Ovary (tissue), 9 donors: ENCODE data around the gene SLC20A1. TPM values are rescaled to one million over a fixed set of nuclear protein-coding genes. Genes with fewer than 3 reads are reported as not detected.

Source experiments
- DNase-seq, 5 donors: peaks; one replicate each; pipeline ENCODE4 v3.0.0-alpha.2; 2019 to 2020
- H3K27ac ChIP-seq, 2 donors: fragments of 200-600 bp; one replicate each; pipeline versions ENCODE4 v1.5.1 to v1.8.0; 2019 to 2022
- H3K27me3 ChIP-seq: fragments of 200-600 bp; one replicate; pipeline ENCODE4 v1.8.0; 2022
- H3K36me3 ChIP-seq: fragments of 200-600 bp; sonication (generic); one replicate; pipeline ENCODE4 v1.5.1; 2019
- H3K4me1 ChIP-seq: one replicate; pipeline ENCODE4 v1.8.1; 2013; ENCODE audit warnings: mild to moderate bottlenecking, moderate library complexity; ENCODE audit not compliant: insufficient read depth
- H3K4me3 ChIP-seq: fragments of 200-600 bp; sonication (generic); one replicate; pipeline ENCODE4 v1.5.1; 2017
- H3K9me3 ChIP-seq, 2 donors: fragments of 200-600 bp in 1 of 2; sonication (generic) in 1 of 2; one replicate each; pipeline versions ENCODE4 v1.5.1 to v1.8.1; 2013 to 2019; ENCODE audit warnings: mild to moderate bottlenecking in 1 of 2, moderate library complexity in 1 of 2
- CTCF ChIP-seq, 3 donors: fragments of 450-650 bp in 2 of 3; fragments of 200-600 bp in 1 of 3; IDR thresholded peaks; one replicate each; pipeline versions ENCODE4 v1.5.1 to v1.8.0; 2016 to 2022; ENCODE audit warnings: antibody characterized with exemption in 3 of 3, mild to moderate bottlenecking in 1 of 3
- EP300 ChIP-seq: sonication (generic); formaldehyde crosslinking; IDR thresholded peaks from one replicate; pipeline ENCODE4 v1.6.1; 2017; ENCODE audit warnings: antibody characterized with exemption
- POLR2A ChIP-seq: fragments of 450-650 bp; IDR thresholded peaks from one replicate; pipeline ENCODE4 v1.6.1; 2017; ENCODE audit warnings: antibody characterized with exemption, mild to moderate bottlenecking, moderate library complexity
- WGBS, 3 donors: extraction: QIAGEN DNeasy Blood & Tissue Kit in 1 of 3; methylation state at CpG; one replicate each; pipeline versions ENCODE4 v1.1.5 to v1.1.7; 2013 to 2017; 5-methylcytosine and 5-hydroxymethylcytosine counted together
- intact Hi-C, 4 donors: fragments of 100-400 bp; cut with DNase I; formaldehyde crosslinking; loops; one replicate each; pipeline versions ENCODE4 v1.11.0 to v1.15.1; 2022 to 2023
- polyA plus RNA-seq, 2 donors: library from polyadenylated mRNA; stranded (reverse); fragments of 200-250 nt in 1 of 2; fragments of 350-450 nt in 1 of 2; fragmentation: Illumina TruSeq in 1 of 2; extraction: RNeasy Lipid Tissue Mini Kit (QIAGEN cat#74804) in 1 of 2; gene quantifications; one replicate each; pipeline ENCODE4 v1.2.3, GENCODE V29; 2013 to 2014
- total RNA-seq, 7 donors: library from RNA; depleted of rRNA in 2 of 7; stranded (reverse); fragments of >200 nt in 2 of 7; fragmentation: NEBNext Ultra II Directional in 3 of 7; extraction: Animal tissue kit (Norgen Biotek cat#: 25700) in 3 of 7; gene quantifications; one replicate each; pipeline versions ENCODE4 v1.1.0 to v1.2.4, GENCODE V29; 2016 to 2023
- donor health status: DM: no; HTN: no; CAD: no; lungs with moderate emphysema.
- donor health status: DM: no; HTN: no; CAD: no.
- donor health status: Bipolar disorder and iron deficiency.
- donor health status: DM: yes; HTN: yes; CAD: no.
- donor health status: DM: no; HTN: no; CAD: no.
- donor health status: DM: yes; HTN: yes; CAD: no.

The SLC20A1 gene
- total and polyA plus RNA-seq, 9 donors, result 8.2 to 49.9 (median 19.9) TPM

- no peak overlapping the region for H3K27ac ChIP-seq
- H3K27me3 ChIP-seq, result no peaks in the 10 kb centered on the region
- WGBS, 3 donors, result 86 to 95% (median 94%) methylated on average over 1 of the region's 1 CpG
- no peak for DNase-seq
- intact Hi-C loops, result no loop called here
- H3K4me1 ChIP-seq, result no peaks in the 10 kb centered on the region
- no peak overlapping the region for H3K4me3 ChIP-seq
- TF ChIP-seq CTCF (IDR thresholded peaks at IDR 0.05) (no peak), POLR2A (no peak), EP300 (no peak)
- H3K36me3 ChIP-seq, result no peaks in the 10 kb centered on the region
- H3K9me3 ChIP-seq, result no peaks in the 10 kb centered on the region
Observed at GRCh38 chr2:112692918-112693317, 47.2 kb downstream of the SLC20A1 start.

- WGBS, 3 donors, result 87 to 91% (median 89%) methylated on average over 9 of the region's 9 CpGs
- Histone ChIP-seq H3K4me1 (no peaks in the 10 kb centered on the region), H3K27ac (no peak overlapping the region), H3K27me3 (no peaks in the 10 kb centered on the region), H3K9me3 (no peaks in the 10 kb centered on the region), H3K4me3 (no peak overlapping the region), H3K36me3 (no peaks in the 10 kb centered on the region)
- DNase-seq, result no peak
- TF ChIP-seq CTCF (IDR thresholded peaks at IDR 0.05), result no peak
- no peak for TF ChIP-seq POLR2A
- TF ChIP-seq EP300, result no peak
- intact Hi-C loops, result no loop called here
Observed at GRCh38 chr2:112693596-112693995, 47.9 kb downstream of the SLC20A1 start.

- no peak for TF ChIP-seq POLR2A
- TF ChIP-seq EP300, result no peak
- no peak for TF ChIP-seq CTCF (IDR thresholded peaks at IDR 0.05)
- Histone ChIP-seq H3K4me1 (no peaks in the 10 kb centered on the region), H3K27me3 (no peaks in the 10 kb centered on the region), H3K36me3 (no peaks in the 10 kb centered on the region), H3K9me3 (no peaks in the 10 kb centered on the region), H3K4me3 (no peak overlapping the region), H3K27ac (no peak overlapping the region)
- intact Hi-C loops, result no loop called here
- 95 to 97% (median 96%) methylated on average over 11 to 12 of the region's 12 CpGs for WGBS, 3 donors
- DNase-seq, result no peak
Observed at GRCh38 chr2:112694182-112694581, 48.4 kb downstream of the SLC20A1 start.

GRCh38 chr2:112698834-112699515 lies 53.2 kb downstream of the SLC20A1 start:
- intact Hi-C loops, result no loop called here
- H3K27me3 ChIP-seq, result no peaks in the 10 kb centered on the region
- H3K4me3 ChIP-seq, result no peak overlapping the region
- no peak for DNase-seq
- WGBS, 3 donors, result 77 to 78% (median 77%) methylated on average over 3 of the region's 3 CpGs
- H3K36me3 ChIP-seq, result no peaks in the 10 kb centered on the region
- no peaks in the 10 kb centered on the region for H3K4me1 ChIP-seq
- TF ChIP-seq POLR2A, result no peak
- no peak for TF ChIP-seq EP300
- no peak for TF ChIP-seq CTCF (IDR thresholded peaks at IDR 0.05)
- H3K9me3 ChIP-seq, result no peaks in the 10 kb centered on the region
- H3K27ac ChIP-seq, result no peak overlapping the region
